HG03520 (cell line): ENCODE data around the gene CTBS.
"Not testable (repeated sequence)": the region's sequence is repeated elsewhere in the genome, so short reads cannot be mapped to it uniquely, and the experiment has no call there.

Experiments
- ATAC-seq: cut with Tn5 transposase; IDR thresholded peaks from one replicate; pipeline ENCODE4 v1.9.1; 2021; ENCODE audit warnings: mild to moderate bottlenecking, moderate library complexity; ENCODE audit not compliant: unreplicated experiment

Gene CTBS, protein sequence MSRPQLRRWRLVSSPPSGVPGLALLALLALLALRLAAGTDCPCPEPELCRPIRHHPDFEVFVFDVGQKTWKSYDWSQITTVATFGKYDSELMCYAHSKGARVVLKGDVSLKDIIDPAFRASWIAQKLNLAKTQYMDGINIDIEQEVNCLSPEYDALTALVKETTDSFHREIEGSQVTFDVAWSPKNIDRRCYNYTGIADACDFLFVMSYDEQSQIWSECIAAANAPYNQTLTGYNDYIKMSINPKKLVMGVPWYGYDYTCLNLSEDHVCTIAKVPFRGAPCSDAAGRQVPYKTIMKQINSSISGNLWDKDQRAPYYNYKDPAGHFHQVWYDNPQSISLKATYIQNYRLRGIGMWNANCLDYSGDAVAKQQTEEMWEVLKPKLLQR

DNA sequence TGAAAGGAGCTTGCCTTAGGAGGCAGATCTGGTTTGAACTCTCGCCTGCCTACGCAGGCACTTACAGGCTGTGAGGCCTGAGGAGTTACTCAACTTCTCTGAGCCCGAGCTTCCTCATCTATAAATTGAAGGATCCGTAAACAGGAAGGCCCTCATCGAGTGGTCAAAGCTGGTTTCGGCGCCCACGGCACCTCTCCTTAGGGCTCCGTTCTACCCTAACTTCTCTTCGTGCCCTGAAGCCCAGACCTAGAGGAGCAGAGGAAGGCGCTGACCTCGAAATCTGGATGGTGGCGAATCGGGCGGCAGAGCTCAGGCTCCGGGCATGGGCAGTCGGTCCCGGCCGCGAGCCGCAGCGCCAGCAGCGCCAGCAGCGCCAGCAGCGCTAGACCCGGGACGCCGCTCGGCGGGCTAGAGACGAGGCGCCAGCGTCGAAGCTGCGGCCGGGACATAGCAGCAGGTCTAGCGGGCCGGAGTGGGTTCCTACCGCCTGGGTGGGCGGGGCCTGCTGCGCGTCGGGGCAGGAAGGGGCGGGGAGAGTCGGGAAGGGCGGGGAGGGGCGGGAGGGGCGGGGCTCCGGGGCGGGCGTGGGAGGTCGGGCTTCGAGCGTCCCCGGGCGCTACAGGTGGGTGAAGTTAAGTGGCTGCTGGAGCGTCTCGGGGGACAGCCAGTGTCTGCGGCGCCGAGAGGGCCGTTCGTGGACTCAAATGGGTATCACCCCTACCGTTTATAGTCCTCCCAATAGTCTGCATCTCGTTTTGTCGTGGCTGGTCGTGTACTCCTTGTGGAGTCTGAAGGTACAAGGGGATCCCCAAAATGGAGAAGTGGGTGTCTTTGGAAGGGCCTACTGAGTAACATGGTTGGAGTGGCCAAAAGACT is at the start of gene CTBS:
CTBS (minus strand) TSS at position 474 of the 876 bp plus-strand sequence; CDS start at position 449, 25 bp downstream.
- peak; percentile 77 for ATAC-seq

GRCh38 chr1:84621553-84621952 is 47.3 kb upstream of the CTBS start:
- ATAC-seq: no peak

GRCh38 chr1:84620720-84621313 is 46.6 kb upstream of the CTBS start:
- ATAC-seq: peak; percentile 93

DNA sequence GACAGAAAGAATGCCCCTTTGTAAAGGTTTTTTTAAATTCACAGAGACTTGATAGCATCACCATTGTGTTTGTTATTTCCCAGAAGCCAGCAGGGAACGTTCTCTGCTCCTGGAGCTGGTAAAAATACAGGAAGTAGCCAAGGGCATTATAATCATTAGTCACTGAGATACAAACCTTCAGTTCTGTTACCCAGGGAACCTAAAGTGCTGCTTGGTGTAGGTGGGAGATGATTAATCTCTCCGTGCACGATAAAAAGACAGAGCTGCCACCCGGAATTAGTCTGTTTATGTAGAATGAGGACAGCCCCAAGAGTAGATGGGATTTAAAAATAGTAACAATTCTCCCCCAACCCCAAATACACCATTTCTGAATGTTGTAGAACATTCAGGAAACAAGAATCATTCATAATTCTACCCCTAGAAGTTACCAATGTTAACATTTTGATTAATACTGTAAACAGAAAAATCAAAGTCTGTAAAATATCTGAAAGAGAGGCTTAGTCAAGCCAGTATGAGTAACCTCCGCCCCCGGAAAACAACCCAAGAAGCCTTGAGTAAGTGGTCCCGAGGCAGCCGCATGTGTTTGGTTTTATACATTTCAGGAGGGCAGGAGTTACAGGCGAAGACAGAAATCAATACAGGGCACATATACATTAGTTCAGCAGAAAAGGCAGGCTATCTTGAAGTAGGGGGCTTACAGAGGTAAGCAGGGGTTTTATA is 45.3 kb upstream of the CTBS start:
- no peak for ATAC-seq

DNA sequence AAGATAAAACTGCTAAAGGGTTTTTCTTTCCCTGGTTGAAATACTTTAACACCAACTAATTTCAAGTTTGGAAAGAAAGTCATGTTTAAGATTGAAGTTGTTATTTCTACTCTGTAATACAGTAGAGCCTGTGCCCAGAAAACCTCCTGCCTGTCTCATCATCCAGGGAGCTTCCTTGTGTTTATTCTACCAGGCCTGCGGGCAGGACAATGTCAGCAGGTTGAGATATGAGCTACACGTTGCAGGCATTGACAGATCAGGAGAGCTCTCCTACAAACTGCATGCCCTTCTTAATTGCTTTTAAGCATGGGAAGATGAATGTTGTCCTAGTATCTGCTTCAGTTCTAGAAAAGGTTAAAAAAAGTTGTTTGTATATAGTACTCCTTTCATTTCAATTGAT is 43.1 kb upstream of the CTBS start:
- no peak for ATAC-seq

DNA sequence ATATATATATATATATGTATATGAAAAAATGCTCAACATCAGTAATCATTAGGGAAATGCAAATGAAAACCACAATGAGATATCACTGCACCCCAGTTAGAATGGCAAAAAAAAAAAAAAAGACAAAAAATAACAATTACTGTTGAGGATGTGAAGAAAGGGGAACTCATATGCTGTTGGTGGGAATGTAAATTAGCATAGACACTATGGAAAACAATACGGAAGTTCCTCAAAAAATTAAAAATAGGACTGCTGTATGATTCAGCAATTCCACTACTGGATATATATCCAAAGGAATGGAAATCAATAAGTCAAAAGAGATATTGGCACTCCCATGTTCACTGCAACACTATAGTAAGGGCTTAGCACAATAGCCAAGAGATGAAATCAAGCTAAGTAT is 41.5 kb upstream of the CTBS start:
- no peak for ATAC-seq

GRCh38 chr1:84613887-84614286 is 39.6 kb upstream of the CTBS start:
- no peak for ATAC-seq

DNA sequence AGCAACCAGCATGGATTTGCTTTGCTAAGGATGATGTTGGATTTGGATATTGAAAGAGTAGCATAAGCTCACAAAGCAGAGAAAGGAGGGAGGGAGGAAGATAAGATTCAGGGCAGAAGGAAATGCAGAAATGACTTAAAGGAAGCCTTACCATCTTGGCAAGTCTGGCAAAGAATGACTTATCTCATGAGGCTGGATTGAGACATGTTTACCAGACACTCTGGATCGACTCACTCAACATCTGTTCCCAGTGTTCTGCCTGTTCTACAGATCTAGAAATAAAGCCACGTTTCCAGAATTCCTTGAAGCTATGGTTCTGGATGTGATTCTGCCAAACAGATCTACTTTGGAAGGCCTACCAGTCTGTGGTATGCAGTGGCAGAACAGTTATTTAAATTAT is 38.8 kb upstream of the CTBS start:
- no peak for ATAC-seq

DNA sequence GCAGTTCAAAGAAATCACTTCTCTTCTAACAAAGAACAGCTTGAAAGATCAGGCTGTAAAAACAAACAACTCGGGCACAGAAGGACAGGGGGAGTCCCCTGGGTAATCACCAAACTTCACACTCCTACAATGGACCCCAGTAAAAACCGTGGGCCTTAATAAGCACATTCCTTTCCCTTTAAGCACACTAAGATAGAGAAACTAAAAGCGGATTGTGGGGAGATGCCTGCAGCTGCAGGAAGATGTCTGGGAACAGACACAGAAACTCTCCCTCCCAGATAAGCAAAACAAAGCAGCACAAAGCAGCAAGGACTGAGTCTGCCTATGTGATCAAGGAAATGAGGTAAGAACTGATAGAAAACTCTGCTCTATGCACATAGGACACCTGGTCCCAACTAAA is 37.6 kb upstream of the CTBS start:
- ATAC-seq: no peak

- ATAC-seq: no peak
Observed at GRCh38 chr1:84611091-84611490, 36.9 kb upstream of the CTBS start.

DNA sequence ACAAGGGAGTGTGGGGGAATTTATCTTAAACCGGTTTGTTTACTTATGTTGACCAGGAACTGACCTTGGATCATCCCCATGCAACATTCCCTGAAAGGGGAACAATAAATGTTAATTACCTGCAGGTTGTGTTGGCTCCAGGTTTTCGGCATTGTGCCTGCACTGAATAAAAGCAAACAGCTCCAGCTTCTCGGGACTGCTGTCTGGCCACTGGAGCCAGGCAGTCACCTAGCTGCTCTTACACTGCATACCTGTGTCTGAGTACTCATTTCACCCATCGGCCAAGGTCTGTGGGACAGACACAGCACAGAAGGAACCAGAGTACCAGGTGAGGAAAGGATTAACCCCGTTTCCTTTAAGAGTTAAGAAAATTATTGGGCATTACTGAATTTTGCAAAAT is 32.7 kb upstream of the CTBS start:
- ATAC-seq: no peak

DNA sequence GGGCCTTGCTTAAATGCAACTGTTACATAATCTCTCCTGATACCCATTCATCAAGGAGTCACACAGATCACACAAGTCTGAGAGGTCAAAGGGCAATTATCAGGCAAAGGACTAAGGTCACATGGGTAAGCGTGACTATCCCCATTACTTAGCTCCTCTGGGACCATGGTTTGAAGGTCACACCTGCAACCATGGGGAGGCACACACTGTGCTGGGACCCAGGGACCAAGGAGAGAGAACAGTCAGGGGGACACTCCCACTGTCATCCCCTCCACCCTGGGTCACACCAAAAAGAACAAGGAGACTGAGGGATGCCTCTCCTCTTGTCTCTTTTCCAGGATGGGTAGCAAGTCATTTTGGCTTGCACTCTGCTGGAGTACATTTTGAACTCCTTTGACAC is 30.9 kb upstream of the CTBS start:
- no peak for ATAC-seq

GRCh38 chr1:84603941-84604830 is 29.9 kb upstream of the CTBS start:
- ATAC-seq: no peak

GRCh38 chr1:84603223-84603622 is 29.0 kb upstream of the CTBS start:
- no peak for ATAC-seq

DNA sequence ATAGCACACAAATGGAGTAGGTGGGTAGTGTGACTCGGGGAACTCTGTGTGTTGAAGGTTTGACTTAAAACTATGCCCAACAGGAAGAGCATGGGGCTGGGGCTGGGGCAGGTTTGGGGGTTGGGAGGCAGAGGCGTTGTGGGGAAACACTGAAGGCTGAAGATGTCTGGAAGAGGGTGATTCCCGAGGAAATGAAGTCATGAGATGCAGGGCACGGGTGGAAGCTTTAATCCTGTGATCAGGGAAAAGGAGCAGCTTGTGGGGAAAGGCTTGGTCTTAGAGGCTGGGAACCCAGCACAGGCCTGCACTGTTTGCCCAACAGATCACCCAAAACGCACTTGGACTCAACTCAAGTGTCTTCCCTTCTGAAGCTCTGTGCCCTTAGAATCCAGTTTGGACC is 26.6 kb upstream of the CTBS start:
- no peak for ATAC-seq

GRCh38 chr1:84598846-84599741 is 24.9 kb upstream of the CTBS start:
- ATAC-seq: peak; percentile 67

GRCh38 chr1:84598418-84598817 is 24.2 kb upstream of the CTBS start:
- ATAC-seq: no peak

DNA sequence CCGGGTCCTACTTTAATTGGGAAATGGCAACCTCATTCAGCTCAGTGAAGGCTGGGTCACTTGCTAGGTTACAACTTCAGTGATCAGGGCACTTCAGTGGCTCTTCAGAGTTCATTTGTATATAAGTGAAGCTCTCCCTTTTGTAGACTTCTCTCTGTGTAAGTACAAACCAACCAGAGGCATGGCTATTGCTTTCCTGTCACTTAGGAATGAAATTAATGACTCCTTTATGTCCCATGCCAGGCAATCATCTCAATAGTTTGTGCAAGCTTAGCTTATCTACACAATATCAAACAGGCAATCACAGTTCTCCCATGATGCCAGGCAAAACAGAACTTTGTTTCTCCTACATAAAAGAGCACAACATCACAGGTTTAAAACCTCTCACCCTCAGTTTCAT is 22.8 kb upstream of the CTBS start:
- no peak for ATAC-seq

DNA sequence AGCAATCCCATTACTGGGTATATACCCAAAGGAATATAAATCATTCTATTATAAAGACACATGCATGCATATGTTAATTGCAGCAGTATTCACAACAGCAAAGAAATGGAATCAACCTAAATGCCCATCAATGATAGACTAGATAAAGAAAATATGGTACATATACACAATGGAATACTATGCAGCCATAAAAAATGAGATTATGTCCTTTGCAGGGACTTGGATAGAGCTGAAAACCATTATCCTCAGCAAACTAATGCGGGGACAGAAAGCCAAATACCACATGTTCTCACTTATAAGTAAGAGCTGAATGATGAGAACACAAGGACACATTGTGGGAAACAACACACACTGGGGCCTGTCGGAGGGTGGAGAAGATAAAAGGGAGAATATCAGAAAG is 20.7 kb upstream of the CTBS start:
- ATAC-seq: not testable (repeated sequence)
